ENCODE results near the gene MRPL39. TPM values are rescaled to one million over a fixed set of nuclear protein-coding genes. Genes with fewer than 3 reads are reported as not detected.

MRPL39 gene
- total RNA-seq (2021; fragmentation: NEBNext Ultra II Directional; extraction: Animal tissue kit (Norgen Biotek cat#: 25700)), result 10 to 100 TPM; 25.3 to 34.1 (median 31.7) TPM
- long read RNA-seq, transcript MRPL39-202 (10 exons, 1,110 nt), result major isoform, 52 of 56 reads
- long read RNA-seq, partial matches to known transcripts, result 0 of 56 reads
- long read RNA-seq, other reads (novel, unspliced or antisense), result 4 of 56 reads

GRCh38 chr21:25607151-25608043 lies at the start of gene MRPL39:
MRPL39 (minus strand) TSS chr21:25607481; CDS start chr21:25607475, 6 bp downstream.
- Mint-ChIP-seq H3K27me3 (ENCODE audit: insufficient read depth) (peaks cover 3% of the 10 kb centered on the region), H3K4me3 (peak within 1 kb of the TSS; percentile 95), H3K9me3 (no peaks in the 10 kb centered on the region), H3K4me1 (ENCODE audit: low read depth) (peaks cover 32% of the 10 kb centered on the region), H3K27ac (peak within 1 kb of the TSS; percentile 91), H3K36me3 (ENCODE audit: low read depth) (peaks cover 9% of the 10 kb centered on the region; the same call in 1 of the 2 replicates)
- peak; percentile 75 for TF ChIP-seq CTCF (IDR thresholded peaks at IDR 0.05)
- DNase-seq, result peak; percentile 84

- no peak for TF ChIP-seq CTCF (IDR thresholded peaks at IDR 0.05)
- Mint-ChIP-seq H3K9me3 (no peaks in the 10 kb centered on the region), H3K4me1 (ENCODE audit: low read depth) (no peaks in the 10 kb centered on the region), H3K36me3 (ENCODE audit: low read depth) (no peaks in the 10 kb centered on the region), H3K4me3 (no peak overlapping the region), H3K27me3 (ENCODE audit: insufficient read depth) (peaks cover 5% of the 10 kb centered on the region; the same call in 1 of the 2 replicates), H3K27ac (no peak overlapping the region)
- DNase-seq, result no peak
Observed at GRCh38 chr21:25656412-25656811, 49.1 kb upstream of the MRPL39 start.

GRCh38 chr21:25649146-25649545 lies 41.9 kb upstream of the MRPL39 start:
- H3K4me1 Mint-ChIP-seq (ENCODE audit: low read depth), result no peaks in the 10 kb centered on the region; the same call in 1 of the 2 replicates
- H3K27ac Mint-ChIP-seq, result no peak overlapping the region
- H3K27me3 Mint-ChIP-seq (ENCODE audit: insufficient read depth), result peaks cover 6% of the 10 kb centered on the region; the same call in 1 of the 2 replicates

GRCh38 chr21:25647647-25648046 lies 40.4 kb upstream of the MRPL39 start:
- peaks cover 7% of the 10 kb centered on the region; the same call in 1 of the 2 replicates for H3K27me3 Mint-ChIP-seq (ENCODE audit: insufficient read depth)
- H3K36me3 Mint-ChIP-seq (ENCODE audit: low read depth), result no peaks in the 10 kb centered on the region
- DNase-seq, result no peak
- H3K4me1 Mint-ChIP-seq (ENCODE audit: low read depth), result no peaks in the 10 kb centered on the region; the same call in 1 of the 2 replicates
- TF ChIP-seq CTCF (IDR thresholded peaks at IDR 0.05), result no peak
- H3K9me3 Mint-ChIP-seq, result no peaks in the 10 kb centered on the region
- H3K27ac Mint-ChIP-seq, result no peak overlapping the region
- no peak overlapping the region for H3K4me3 Mint-ChIP-seq

More at GRCh38 chr21:25649146-25649545, 41.9 kb upstream of the MRPL39 start:
- H3K9me3 Mint-ChIP-seq, result no peaks in the 10 kb centered on the region
- DNase-seq, result no peak
- no peaks in the 10 kb centered on the region for H3K36me3 Mint-ChIP-seq (ENCODE audit: low read depth)
- no peak for TF ChIP-seq CTCF (IDR thresholded peaks at IDR 0.05)
- H3K4me3 Mint-ChIP-seq, result no peak overlapping the region

- H3K9me3 Mint-ChIP-seq, result no peaks in the 10 kb centered on the region
- no peak overlapping the region for H3K4me3 Mint-ChIP-seq
- peaks cover 9% of the 10 kb centered on the region; the same call in 1 of the 2 replicates for H3K27me3 Mint-ChIP-seq (ENCODE audit: insufficient read depth)
- TF ChIP-seq CTCF (IDR thresholded peaks at IDR 0.05), result no peak
- H3K36me3 Mint-ChIP-seq (ENCODE audit: low read depth), result no peaks in the 10 kb centered on the region
- no peaks in the 10 kb centered on the region; the same call in 1 of the 2 replicates for H3K4me1 Mint-ChIP-seq (ENCODE audit: low read depth)
- DNase-seq, result no peak
- no peak overlapping the region for H3K27ac Mint-ChIP-seq
Observed at GRCh38 chr21:25646474-25646873, 39.2 kb upstream of the MRPL39 start.

All from HFFc6 (cell line).